ENCODE measurements around the gene C22orf39. TPM values are rescaled to one million over a fixed set of nuclear protein-coding genes. Genes with fewer than 3 reads are reported as not detected.

C22orf39 gene
- polyA plus RNA-seq, 6 donors from 2014 or later: 64.8 to 102 (median 73.0) TPM

- Mint-ChIP-seq H3K27me3 (no peaks in the 10 kb centered on the region), H3K9me3 (no peaks in the 10 kb centered on the region), H3K36me3 (peaks cover 17 to 53% of the 10 kb centered on the region in 2 donors), H3K4me3 (no peak overlapping the region), H3K4me1 (peaks cover 3 to 20% (median 5%) of the 10 kb centered on the region in 3 donors), H3K27ac (no peak overlapping the region)
- ATAC-seq (ENCODE audit: low read depth in 2 of 2): no peak
- no peak for DNase-seq
Measured at GRCh38 chr22:19467912-19468311, 20.4 kb upstream of the C22orf39 start.

GRCh38 chr22:19466848-19467752 lies 19.6 kb upstream of the C22orf39 start:
- H3K4me1 Mint-ChIP-seq: peaks cover 2 to 14% (median 5%) of the 10 kb centered on the region in 3 donors
- DNase-seq: no peak
- no peaks in the 10 kb centered on the region for H3K9me3 Mint-ChIP-seq
- no peak for ATAC-seq (ENCODE audit: low read depth in 2 of 2)
- no peak overlapping the region for H3K4me3 Mint-ChIP-seq
- peaks cover 20 to 53% of the 10 kb centered on the region in 2 donors for H3K36me3 Mint-ChIP-seq
- H3K27ac Mint-ChIP-seq: peak overlapping the region in 1 of 6 donors; percentile 7
- no peaks in the 10 kb centered on the region for H3K27me3 Mint-ChIP-seq

- H3K27ac Mint-ChIP-seq: no peak overlapping the region
- H3K9me3 Mint-ChIP-seq: no peaks in the 10 kb centered on the region
- peaks cover 20 to 44% of the 10 kb centered on the region in 2 donors for H3K36me3 Mint-ChIP-seq
- DNase-seq (no peak), ATAC-seq (ENCODE audit: low read depth in 2 of 2) (no peak)
- no peak overlapping the region for H3K4me3 Mint-ChIP-seq
- peaks cover 0 to 11% (median 5%) of the 10 kb centered on the region in 3 donors for H3K4me1 Mint-ChIP-seq
- H3K27me3 Mint-ChIP-seq: no peaks in the 10 kb centered on the region
Measured at GRCh38 chr22:19466126-19466716, 18.7 kb upstream of the C22orf39 start.

DNA sequence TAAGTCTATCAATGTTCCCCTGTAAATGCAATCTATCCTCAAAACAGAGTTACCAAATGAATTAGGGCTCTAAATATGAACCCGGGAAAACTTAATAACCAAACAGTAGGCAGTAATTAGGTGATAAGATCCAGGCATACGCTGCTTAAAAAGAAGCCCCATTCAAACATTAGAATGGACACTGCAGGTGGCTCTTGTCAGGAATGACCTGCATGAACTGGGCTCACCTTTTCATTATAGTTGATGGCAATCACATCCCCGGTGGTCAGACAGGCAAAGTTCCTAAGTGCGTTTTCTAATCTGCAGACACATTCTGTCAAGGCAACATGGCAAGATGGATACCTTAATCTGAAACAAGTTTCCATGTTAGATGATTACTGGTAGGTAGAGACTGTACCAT lies 17.5 kb upstream of the C22orf39 start:
- H3K4me3 Mint-ChIP-seq: no peak overlapping the region
- H3K9me3 Mint-ChIP-seq: no peaks in the 10 kb centered on the region
- H3K36me3 Mint-ChIP-seq: peaks cover 20 to 41% of the 10 kb centered on the region in 2 donors
- ATAC-seq (ENCODE audit: low read depth in 2 of 2) (no peak), DNase-seq (no peak)
- H3K27me3 Mint-ChIP-seq: no peaks in the 10 kb centered on the region
- H3K4me1 Mint-ChIP-seq: peaks cover 0 to 10% (median 5%) of the 10 kb centered on the region in 3 donors
- H3K27ac Mint-ChIP-seq: no peak overlapping the region

GRCh38 chr22:19464546-19464945 lies 17.0 kb upstream of the C22orf39 start:
- Mint-ChIP-seq H3K27ac (no peak overlapping the region), H3K9me3 (no peaks in the 10 kb centered on the region), H3K4me1 (peaks cover 0 to 6% (median 5%) of the 10 kb centered on the region in 3 donors), H3K27me3 (no peaks in the 10 kb centered on the region), H3K36me3 (peaks cover 20 to 41% of the 10 kb centered on the region in 2 donors), H3K4me3 (no peak overlapping the region)
- DNase-seq: no peak
- ATAC-seq (ENCODE audit: low read depth in 2 of 2): no peak

DNA sequence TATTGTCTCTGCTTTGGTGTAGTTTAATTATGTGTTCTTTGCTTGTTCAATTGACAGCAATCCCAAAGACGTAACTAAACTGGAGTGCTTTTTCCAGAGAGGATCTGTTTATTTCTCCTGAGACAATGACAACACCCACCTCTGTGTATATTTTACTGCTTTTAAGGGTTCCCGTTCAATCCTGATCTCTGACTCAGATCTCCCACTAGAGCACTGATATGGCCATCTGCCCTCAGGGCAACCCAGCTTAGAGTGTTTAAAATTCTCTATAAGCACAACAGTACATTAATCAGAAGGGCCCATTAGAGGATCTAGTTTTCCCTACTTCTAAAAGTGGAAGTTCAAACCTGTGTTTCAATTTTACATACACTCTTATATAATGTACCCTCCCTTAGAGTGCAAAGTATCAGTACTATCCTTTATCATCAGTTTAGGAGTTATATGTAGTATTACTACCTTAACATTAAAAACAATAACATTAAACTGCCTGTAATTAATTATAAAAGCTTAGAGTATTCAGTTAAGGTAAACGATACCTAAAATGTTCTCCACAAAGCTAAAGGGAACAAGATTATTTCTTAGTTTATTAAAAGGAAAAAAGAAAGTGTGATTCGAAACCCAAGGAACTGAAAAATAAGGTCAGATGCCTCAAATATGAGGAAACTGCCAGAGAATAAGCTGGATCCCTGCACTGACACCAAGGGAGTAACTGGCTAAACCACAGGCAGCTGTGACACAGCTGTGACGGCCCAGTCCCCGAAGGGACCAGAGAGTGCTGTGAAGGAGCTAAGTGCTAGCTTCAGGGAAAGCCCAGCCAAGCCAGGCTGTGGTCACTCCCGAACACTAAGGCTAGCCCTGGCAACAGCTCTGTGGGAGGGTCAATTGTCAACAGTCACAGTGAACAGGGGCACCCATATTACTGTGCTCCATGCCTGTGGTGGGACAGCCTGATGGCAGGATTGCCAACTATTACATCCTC lies 16.3 kb upstream of the C22orf39 start:
- Mint-ChIP-seq H3K4me3 (no peak overlapping the region), H3K27ac (no peak overlapping the region), H3K4me1 (peaks cover 0 to 5% (median under 1%) of the 10 kb centered on the region in 3 donors), H3K27me3 (no peaks in the 10 kb centered on the region), H3K9me3 (no peaks in the 10 kb centered on the region), H3K36me3 (peaks cover 20 to 36% of the 10 kb centered on the region in 2 donors)
- DNase-seq (no peak), ATAC-seq (ENCODE audit: low read depth in 2 of 2) (no peak)

DNA sequence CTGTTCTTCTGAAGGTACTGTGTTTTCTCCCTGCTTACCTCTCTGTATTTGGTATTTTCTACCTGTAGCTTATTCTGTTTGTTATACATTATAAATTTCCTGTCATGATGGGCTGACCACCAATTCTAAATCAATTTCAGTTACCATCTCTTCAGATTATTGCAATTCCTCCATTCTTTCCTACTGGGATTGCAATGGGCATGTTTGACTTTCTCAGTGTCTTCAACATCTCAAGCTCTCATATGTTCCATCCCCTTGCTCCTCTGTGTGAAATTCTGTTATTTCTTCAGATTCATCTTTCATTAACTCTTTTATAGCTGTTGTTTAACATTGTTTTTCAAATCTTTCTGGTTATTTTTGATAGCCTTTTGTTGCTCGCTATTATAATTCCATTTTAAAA lies 15.5 kb upstream of the C22orf39 start:
- peaks cover 18 to 29% of the 10 kb centered on the region in 2 donors for H3K36me3 Mint-ChIP-seq
- ATAC-seq (ENCODE audit: low read depth in 2 of 2) (no peak), DNase-seq (no peak)
- no peaks in the 10 kb centered on the region for H3K27me3 Mint-ChIP-seq
- no peaks in the 10 kb centered on the region for H3K4me1 Mint-ChIP-seq
- no peak overlapping the region for H3K4me3 Mint-ChIP-seq
- no peaks in the 10 kb centered on the region for H3K9me3 Mint-ChIP-seq
- H3K27ac Mint-ChIP-seq: peak overlapping the region in 1 of 6 donors; percentile 61

GRCh38 chr22:19461506-19461905 lies 14.0 kb upstream of the C22orf39 start:
- no peak overlapping the region for H3K4me3 Mint-ChIP-seq
- DNase-seq (no peak), ATAC-seq (ENCODE audit: low read depth in 2 of 2) (no peak)
- no peak overlapping the region for H3K27ac Mint-ChIP-seq
- H3K36me3 Mint-ChIP-seq: peaks cover 14 to 21% of the 10 kb centered on the region in 2 donors
- no peaks in the 10 kb centered on the region for H3K4me1 Mint-ChIP-seq
- no peaks in the 10 kb centered on the region for H3K9me3 Mint-ChIP-seq
- H3K27me3 Mint-ChIP-seq: no peaks in the 10 kb centered on the region

DNA sequence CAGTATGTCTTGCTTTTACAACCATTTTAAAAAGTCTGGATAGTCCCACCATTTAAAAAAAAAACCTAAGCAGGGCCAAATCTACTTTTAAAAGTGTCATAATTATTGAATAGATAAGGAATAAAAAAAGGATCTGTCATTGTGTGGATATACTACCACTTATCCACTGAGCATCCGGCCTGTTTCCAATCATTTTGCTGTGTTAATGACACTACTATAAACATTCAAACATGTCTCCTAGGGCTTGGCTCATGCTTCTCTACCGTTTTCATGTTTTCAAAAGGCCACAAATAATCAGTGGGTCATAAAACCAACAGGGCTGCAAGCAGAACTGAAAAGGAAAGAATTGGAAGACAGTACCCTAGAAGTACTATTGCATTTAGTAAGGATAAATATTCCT lies 12.5 kb upstream of the C22orf39 start:
- no peaks in the 10 kb centered on the region for H3K27me3 Mint-ChIP-seq
- H3K27ac Mint-ChIP-seq: peak overlapping the region in 1 of 6 donors; percentile 58
- H3K4me1 Mint-ChIP-seq: peaks cover 0 to 3% (median 0%) of the 10 kb centered on the region in 3 donors
- peaks cover 15 to 21% of the 10 kb centered on the region in 2 donors for H3K36me3 Mint-ChIP-seq
- DNase-seq (no peak), ATAC-seq (ENCODE audit: low read depth in 2 of 2) (no peak)
- no peak overlapping the region for H3K4me3 Mint-ChIP-seq
- no peaks in the 10 kb centered on the region for H3K9me3 Mint-ChIP-seq

DNA sequence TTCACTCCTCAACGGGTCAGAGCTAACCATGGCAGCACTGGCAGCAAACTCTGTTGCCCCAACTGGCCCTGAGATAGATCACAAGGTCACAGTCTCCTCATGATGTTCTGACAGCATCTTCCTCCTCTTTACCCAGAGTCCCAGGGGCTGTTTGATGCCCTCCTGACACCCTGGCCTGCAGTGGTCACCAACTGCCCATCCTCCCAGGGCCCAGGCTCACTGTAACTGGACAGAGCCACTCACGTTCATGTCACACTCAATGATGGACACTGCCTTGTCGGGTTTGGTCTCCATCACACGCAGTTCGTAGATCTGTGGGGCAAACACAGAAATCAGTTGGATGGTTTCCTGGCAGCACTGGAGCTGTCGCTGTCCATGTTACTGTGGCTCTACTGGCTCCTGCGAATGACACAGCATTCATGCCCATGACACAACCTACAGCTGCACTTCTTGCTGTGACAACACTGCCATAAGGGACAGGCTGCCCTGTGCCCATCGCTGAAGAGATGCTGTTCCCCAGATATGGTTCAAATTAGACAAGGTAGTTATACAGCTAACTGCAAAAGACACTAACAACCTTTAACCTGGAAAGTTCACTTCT lies 10.4 kb upstream of the C22orf39 start:
- DNase-seq (no peak), ATAC-seq (ENCODE audit: low read depth in 2 of 2) (no peak)
- no peaks in the 10 kb centered on the region for H3K27me3 Mint-ChIP-seq
- no peak overlapping the region for H3K27ac Mint-ChIP-seq
- no peak overlapping the region for H3K4me3 Mint-ChIP-seq
- H3K9me3 Mint-ChIP-seq: no peaks in the 10 kb centered on the region
- H3K4me1 Mint-ChIP-seq: peaks cover 0 to 3% (median 0%) of the 10 kb centered on the region in 3 donors
- peaks cover 18 to 20% of the 10 kb centered on the region in 2 donors for H3K36me3 Mint-ChIP-seq

DNA sequence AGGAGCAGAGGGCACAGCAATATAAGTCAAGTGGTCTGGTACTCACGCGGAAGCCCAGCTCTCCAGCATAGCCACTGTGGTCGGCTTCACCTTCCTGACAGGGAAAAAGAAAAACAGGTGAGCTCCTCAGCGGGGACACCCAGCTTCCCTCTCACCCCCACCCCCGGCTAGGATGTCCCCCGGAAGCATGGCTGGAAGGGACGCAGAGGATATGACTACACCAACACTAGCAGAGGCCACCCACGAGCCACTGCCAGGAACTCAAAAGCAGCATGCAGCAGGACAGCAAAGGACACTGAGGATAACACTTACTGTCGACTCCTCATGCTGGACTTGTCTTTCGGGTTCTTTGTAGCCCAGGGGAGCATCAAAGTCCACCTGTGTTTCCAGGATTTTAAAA lies 9.0 kb upstream of the C22orf39 start:
- Mint-ChIP-seq H3K27me3 (no peaks in the 10 kb centered on the region), H3K9me3 (no peaks in the 10 kb centered on the region), H3K4me3 (peak overlapping the region in 1 of 8 donors; percentile 35), H3K36me3 (peaks cover 15 to 16% of the 10 kb centered on the region in 2 donors), H3K27ac (no peak overlapping the region), H3K4me1 (peaks cover 0 to 4% (median 3%) of the 10 kb centered on the region in 3 donors)
- DNase-seq (no peak), ATAC-seq (ENCODE audit: low read depth in 2 of 2) (no peak)

GRCh38 chr22:19455585-19456370 lies 8.3 kb upstream of the C22orf39 start:
- Mint-ChIP-seq H3K27me3 (no peaks in the 10 kb centered on the region), H3K9me3 (no peaks in the 10 kb centered on the region), H3K27ac (peak overlapping the region in 1 of 6 donors; percentile 67), H3K4me1 (peaks cover 0 to 5% (median 3%) of the 10 kb centered on the region in 3 donors), H3K36me3 (peaks cover 15 to 16% of the 10 kb centered on the region in 2 donors), H3K4me3 (no peak overlapping the region)
- no peak for ATAC-seq (ENCODE audit: low read depth in 2 of 2)
- no peak for DNase-seq
